Body of pancreas (tissue), 4 donors: ENCODE results near the gene FERMT3. TPM values are rescaled to one million over a fixed set of nuclear protein-coding genes. Genes with fewer than 3 reads are reported as not detected.

Experiments
- ATAC-seq: fragments of 150-250 bp; one replicate; pipeline ENCODE4 v1.9.1; 2016
- DNase-seq, 4 donors: peaks; one replicate each; pipeline ENCODE4 v3.0.0-alpha.2; 2019
- H3K27ac ChIP-seq, 4 donors: fragments of 200-600 bp; sonication (generic); 1 replicate in 3 of 4; 2 replicates in 1 of 4; pipeline versions ENCODE4 v1.5.1 to v1.6.1; 2016 to 2019; ENCODE audit warnings: mild to moderate bottlenecking in 1 of 4, mixed read lengths in 1 of 4, moderate library complexity in 1 of 4
- H3K27me3 ChIP-seq, 2 donors: fragments of 200-600 bp; sonication (generic); one replicate each; pipeline ENCODE4 v1.6.0; 2016; ENCODE audit warnings: mild to moderate bottlenecking in 1 of 2
- H3K36me3 ChIP-seq, 2 donors: fragments of 200-600 bp; sonication (generic); replicated peaks in 1 of 2; 2 replicates each; pipeline ENCODE4 v1.5.1; 2016; ENCODE audit warnings: low read depth in 2 of 2; ENCODE audit not compliant: insufficient read depth in 1 of 2
- H3K4me1 ChIP-seq: fragments of 200-600 bp; sonication (generic); one replicate; pipeline ENCODE4 v1.6.0; 2016
- H3K4me3 ChIP-seq, 2 donors: fragments of 200-600 bp; sonication (generic); 1 replicate in 1 of 2; 2 replicates in 1 of 2; pipeline ENCODE4 v1.5.1; 2016 to 2019
- H3K9me3 ChIP-seq, 3 donors: fragments of 200-600 bp; sonication (generic); 1 replicate in 2 of 3; 2 replicates in 1 of 3; pipeline ENCODE4 v1.5.1; 2016
- CTCF ChIP-seq, 7 experiments: fragments of 450-650 bp in 4 of 7; fragments of 200-600 bp in 3 of 7; sonication (generic) in 3 of 7; IDR thresholded peaks; one replicate each; pipeline ENCODE4 v1.5.1; 2016 to 2019; ENCODE audit warnings: antibody characterized with exemption in 7 of 7
- POLR2A ChIP-seq, 3 donors: fragments of 450-650 bp; IDR thresholded peaks; one replicate each; pipeline ENCODE4 v1.6.1; 2016; ENCODE audit warnings: antibody characterized with exemption in 3 of 3, mild to moderate bottlenecking in 2 of 3
- WGBS, 2 donors: methylation state at CpG; one replicate each; pipeline ENCODE4 v1.1.5; 2017; 5-methylcytosine and 5-hydroxymethylcytosine counted together
- intact Hi-C: fragments of 100-400 bp; cut with DNase I; formaldehyde crosslinking; loops from one replicate; pipeline ENCODE4 v1.15.1; 2023
- total RNA-seq, 2 donors: library from RNA; depleted of rRNA; stranded (reverse); fragments of >200 nt; gene quantifications; one replicate each; pipeline ENCODE4 v1.1.0, GENCODE V29; 2016

FERMT3 gene
- total RNA-seq, 2 donors from 2014 or later, result 8.6 to 9.1 TPM

GRCh38 chr11:64261556-64262080, 55.1 kb downstream of the FERMT3 start:
- WGBS, 2 donors, result 85 to 90% methylated on average over 12 to 16 of the region's 18 CpGs
- Histone ChIP-seq H3K27me3 (no peaks in the 10 kb centered on the region), H3K36me3 (no peaks in the 10 kb centered on the region), H3K4me3 (no peak overlapping the region), H3K27ac (no peak overlapping the region), H3K9me3 (no peaks in the 10 kb centered on the region), H3K4me1 (no peaks in the 10 kb centered on the region)
- DNase-seq (no peak), ATAC-seq (no peak)
- intact Hi-C loops, result no loop called here
- no peak for TF ChIP-seq POLR2A (IDR thresholded peaks at IDR 0.05)
- TF ChIP-seq CTCF (IDR thresholded peaks at IDR 0.05), result no peak

DNA sequence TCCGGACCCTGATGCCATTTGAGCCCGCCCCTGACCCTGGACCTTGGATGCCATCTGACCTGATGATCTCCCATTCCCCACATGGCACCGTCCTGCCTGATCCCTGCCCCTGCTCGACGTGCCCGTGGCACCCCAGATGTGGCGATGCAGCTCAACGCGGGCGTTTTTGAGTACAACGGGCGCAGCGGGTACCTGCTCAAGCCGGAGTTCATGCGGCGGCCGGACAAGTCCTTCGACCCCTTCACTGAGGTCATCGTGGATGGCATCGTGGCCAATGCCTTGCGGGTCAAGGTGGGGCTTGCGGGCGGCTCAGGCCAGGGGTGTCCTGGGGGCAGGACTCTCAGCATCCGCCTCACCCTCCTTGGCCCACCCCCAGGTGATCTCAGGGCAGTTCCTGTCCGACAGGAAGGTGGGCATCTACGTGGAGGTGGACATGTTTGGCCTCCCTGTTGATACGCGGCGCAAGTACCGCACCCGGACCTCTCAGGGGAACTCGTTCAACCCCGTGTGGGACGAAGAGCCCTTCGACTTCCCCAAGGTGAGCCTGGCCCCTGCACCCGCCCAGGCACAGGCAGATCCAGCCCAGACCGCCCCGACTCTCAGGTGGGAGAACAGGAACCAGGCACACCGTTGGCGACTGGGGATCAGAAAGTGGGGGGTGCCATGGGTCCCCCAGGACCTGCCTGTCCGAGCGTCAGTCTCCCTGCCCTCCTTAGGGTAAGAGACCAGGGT, 55.9 kb downstream of the FERMT3 start:
- Histone ChIP-seq H3K4me1 (no peaks in the 10 kb centered on the region), H3K36me3 (no peaks in the 10 kb centered on the region), H3K4me3 (no peak overlapping the region), H3K27me3 (no peaks in the 10 kb centered on the region), H3K27ac (no peak overlapping the region), H3K9me3 (no peaks in the 10 kb centered on the region)
- TF ChIP-seq CTCF (IDR thresholded peaks at IDR 0.05) (no peak), POLR2A (IDR thresholded peaks at IDR 0.05) (no peak)
- no peak for ATAC-seq
- no peak for DNase-seq
- WGBS, 2 donors, result 93% methylated on average over 36 to 42 of the region's 42 CpGs
- intact Hi-C loops, result no loop called here

- intact Hi-C loops, result no loop called here
- WGBS, 2 donors, result 81 to 83% methylated on average over 13 to 27 of the region's 29 CpGs
- no peak overlapping the region for H3K27ac ChIP-seq
Observed at GRCh38 chr11:64263021-64263946, 56.8 kb downstream of the FERMT3 start.

GRCh38 chr11:64263947-64264317, 57.4 kb downstream of the FERMT3 start:
- TF ChIP-seq CTCF (IDR thresholded peaks at IDR 0.05) (no peak), POLR2A (IDR thresholded peaks at IDR 0.05) (no peak)
- ATAC-seq (no peak), DNase-seq (no peak)
- no peaks in the 10 kb centered on the region for H3K36me3 ChIP-seq
- no peak overlapping the region for H3K27ac ChIP-seq
- H3K27me3 ChIP-seq, result no peaks in the 10 kb centered on the region
- H3K4me1 ChIP-seq, result peaks cover 13% of the 10 kb centered on the region
- WGBS, 2 donors, result 93 to 94% methylated on average over 6 to 7 of the region's 8 CpGs
- no peaks in the 10 kb centered on the region for H3K9me3 ChIP-seq
- intact Hi-C loops, result no loop called here
- no peak overlapping the region for H3K4me3 ChIP-seq

More at GRCh38 chr11:64263021-64263946, 56.8 kb downstream of the FERMT3 start:
- Histone ChIP-seq H3K4me1 (peaks cover 7% of the 10 kb centered on the region), H3K36me3 (no peaks in the 10 kb centered on the region), H3K27me3 (no peaks in the 10 kb centered on the region), H3K4me3 (no peak overlapping the region), H3K9me3 (no peaks in the 10 kb centered on the region)
- ATAC-seq (no peak), DNase-seq (no peak)
- TF ChIP-seq POLR2A (IDR thresholded peaks at IDR 0.05) (no peak), CTCF (IDR thresholded peaks at IDR 0.05) (no peak)
